ENCODE measurements around the gene GLRA2. TPM values are rescaled to one million over a fixed set of nuclear protein-coding genes. Genes with fewer than 3 reads are reported as not detected.

GLRA2 gene
- total RNA-seq, 1 donor from 2014 or later: not detected

- no peak overlapping the region for H3K4me3 ChIP-seq (ENCODE audit: low read depth, low read length)
- DNase-seq (ENCODE audit: low read depth): no peak
- no peak for TF ChIP-seq CTCF (conservative IDR thresholded peaks at IDR 0.05; ENCODE audit: low read depth, low read length)
Measured at GRCh38 chrX:14777525-14777924, 248.2 kb downstream of the GLRA2 start.

- H3K4me3 ChIP-seq (ENCODE audit: low read depth, low read length): no peak overlapping the region
- no peak for DNase-seq (ENCODE audit: low read depth)
- no peak for TF ChIP-seq CTCF (conservative IDR thresholded peaks at IDR 0.05; ENCODE audit: low read depth, low read length)
Measured at GRCh38 chrX:14779580-14779979, 250.2 kb downstream of the GLRA2 start.
